Muscle layer of duodenum (tissue), 2 donors: ENCODE results near the gene DCTD.
"Not testable (repeated sequence)": the region's sequence is repeated elsewhere in the genome, so short reads cannot be mapped to it uniquely, and the experiment has no call there.

Experiments
- H3K27ac ChIP-seq: one replicate; pipeline ENCODE4 v1.7.0; 2013; ENCODE audit warnings: mild to moderate bottlenecking, low read length
- H3K27me3 ChIP-seq: one replicate; pipeline ENCODE4 v1.7.0; 2013; ENCODE audit warnings: low read depth, mild to moderate bottlenecking, control low read depth, low read length
- H3K36me3 ChIP-seq, 2 donors: one replicate each; pipeline ENCODE4 v1.7.0; 2013; ENCODE audit warnings: low read length in 2 of 2, control low read depth in 1 of 2, mild to moderate bottlenecking in 1 of 2; ENCODE audit not compliant: insufficient read depth in 2 of 2, control insufficient read depth in 1 of 2
- H3K4me1 ChIP-seq, 2 donors: one replicate each; pipeline ENCODE4 v1.7.0; 2013; ENCODE audit warnings: low read length in 2 of 2, mild to moderate bottlenecking in 2 of 2, control low read depth in 1 of 2, moderate library complexity in 1 of 2; ENCODE audit not compliant: insufficient read depth in 2 of 2, control insufficient read depth in 1 of 2
- H3K4me3 ChIP-seq, 2 donors: one replicate each; pipeline ENCODE4 v1.7.0; 2013; ENCODE audit warnings: low read length in 2 of 2, low read depth in 1 of 2, mild to moderate bottlenecking in 1 of 2
- H3K9me3 ChIP-seq, 2 donors: one replicate each; pipeline ENCODE4 v1.7.0; 2013; ENCODE audit warnings: low read length in 2 of 2, control low read depth in 1 of 2, mild to moderate bottlenecking in 1 of 2; ENCODE audit not compliant: control insufficient read depth in 1 of 2
- donor health status: healthy.

Gene DCTD

DNA sequence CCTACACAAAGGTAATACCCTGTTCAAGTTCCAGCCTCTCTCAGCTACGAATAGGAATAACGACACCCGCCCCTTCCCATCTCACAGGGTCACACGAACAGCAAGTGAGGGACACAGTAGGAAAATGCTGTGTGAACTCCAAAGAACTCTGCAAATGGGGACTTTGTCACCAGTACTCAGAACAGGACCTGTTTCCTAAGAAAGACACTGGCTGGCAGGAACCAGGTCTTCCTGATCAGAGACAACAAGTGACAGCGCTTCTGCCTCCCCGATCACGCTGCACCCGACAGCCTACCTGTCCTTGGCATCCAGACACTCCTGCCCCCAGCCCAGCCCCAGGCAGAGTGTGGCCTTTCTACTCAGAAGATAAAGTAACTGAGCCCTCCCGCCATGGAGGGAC, 14.2 kb downstream of the DCTD start:
- Histone ChIP-seq H3K36me3 (peaks cover 31 to 46% of the 10 kb centered on the region in 2 donors), H3K9me3 (no peaks in the 10 kb centered on the region), H3K4me1 (no peaks in the 10 kb centered on the region), H3K27me3 (no peaks in the 10 kb centered on the region), H3K4me3 (no peak overlapping the region), H3K27ac (no peak overlapping the region)

- Histone ChIP-seq H3K4me1 (no peaks in the 10 kb centered on the region), H3K36me3 (peaks cover 22 to 44% of the 10 kb centered on the region in 2 donors)
Measured at GRCh38 chr4:182901337-182901736, 15.8 kb downstream of the DCTD start.

GRCh38 chr4:182900021-182900420, 17.2 kb downstream of the DCTD start:
- peaks cover 26 to 56% of the 10 kb centered on the region in 2 donors for H3K36me3 ChIP-seq
- H3K4me3 ChIP-seq, H3K27me3 ChIP-seq, H3K9me3 ChIP-seq, H3K4me1 ChIP-seq, H3K27ac ChIP-seq: not testable (repeated sequence)

More at GRCh38 chr4:182901337-182901736, 15.8 kb downstream of the DCTD start:
- no peak overlapping the region for H3K27ac ChIP-seq
- H3K9me3 ChIP-seq: no peaks in the 10 kb centered on the region
- H3K27me3 ChIP-seq: no peaks in the 10 kb centered on the region
- H3K4me3 ChIP-seq: no peak overlapping the region

GRCh38 chr4:182898479-182898799, 18.7 kb downstream of the DCTD start:
- Histone ChIP-seq H3K27me3 (no peaks in the 10 kb centered on the region), H3K4me1 (no peaks in the 10 kb centered on the region), H3K4me3 (no peak overlapping the region), H3K27ac (no peak overlapping the region), H3K36me3 (peaks cover 40 to 64% of the 10 kb centered on the region in 2 donors), H3K9me3 (no peaks in the 10 kb centered on the region)

DNA sequence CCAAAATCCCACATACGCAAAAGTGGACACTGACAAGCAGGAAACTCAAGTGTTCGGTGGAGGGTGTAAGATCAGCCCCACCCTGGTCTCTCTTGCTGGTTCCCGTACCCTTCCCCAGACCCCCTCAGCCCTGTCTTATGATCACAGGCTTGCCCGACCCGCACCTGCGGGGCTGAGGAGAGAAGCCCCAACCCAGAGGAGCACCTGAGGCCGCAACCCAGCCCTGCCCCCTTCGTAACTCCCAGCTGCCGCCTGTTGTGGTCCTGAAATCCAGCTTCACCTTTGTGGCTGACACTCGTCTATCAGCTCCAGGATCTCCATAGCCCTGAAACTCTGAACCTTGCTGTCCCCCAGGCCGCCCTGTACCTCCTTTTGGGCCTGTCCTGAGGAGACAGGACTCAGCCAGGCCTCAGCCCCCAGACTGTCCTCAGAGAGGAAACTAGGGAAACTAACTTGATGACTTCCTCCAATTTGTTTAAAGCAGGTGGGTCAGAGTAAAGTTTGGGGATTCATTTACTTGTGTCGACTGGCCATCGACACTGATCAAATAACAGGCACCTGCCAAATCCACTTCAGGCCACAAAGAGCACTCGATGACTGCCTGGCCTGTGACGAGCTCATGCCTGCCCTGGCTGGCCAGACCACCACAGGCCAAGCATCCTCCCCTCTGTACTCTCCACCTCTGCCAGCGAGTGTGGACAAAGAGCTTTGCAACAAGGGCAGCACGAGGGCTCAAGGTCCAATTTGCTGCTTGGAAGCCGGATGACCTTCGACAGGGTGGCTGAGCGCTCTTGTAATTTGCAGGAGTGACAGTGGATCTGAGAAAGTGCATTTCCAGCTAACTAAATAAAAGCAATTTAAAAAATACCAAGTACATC, 19.3 kb downstream of the DCTD start:
- Histone ChIP-seq H3K4me3 (no peak overlapping the region), H3K4me1 (no peaks in the 10 kb centered on the region), H3K27me3 (no peaks in the 10 kb centered on the region), H3K9me3 (no peaks in the 10 kb centered on the region), H3K36me3 (peaks cover 40 to 64% of the 10 kb centered on the region in 2 donors), H3K27ac (no peak overlapping the region)

- H3K27ac ChIP-seq: no peak overlapping the region
- H3K4me1 ChIP-seq: no peaks in the 10 kb centered on the region
- H3K4me3 ChIP-seq: no peak overlapping the region
- no peaks in the 10 kb centered on the region for H3K27me3 ChIP-seq
- no peaks in the 10 kb centered on the region for H3K9me3 ChIP-seq
- H3K36me3 ChIP-seq: peaks cover 38 to 70% of the 10 kb centered on the region in 2 donors
Measured at GRCh38 chr4:182896421-182896820, 20.8 kb downstream of the DCTD start.

DNA sequence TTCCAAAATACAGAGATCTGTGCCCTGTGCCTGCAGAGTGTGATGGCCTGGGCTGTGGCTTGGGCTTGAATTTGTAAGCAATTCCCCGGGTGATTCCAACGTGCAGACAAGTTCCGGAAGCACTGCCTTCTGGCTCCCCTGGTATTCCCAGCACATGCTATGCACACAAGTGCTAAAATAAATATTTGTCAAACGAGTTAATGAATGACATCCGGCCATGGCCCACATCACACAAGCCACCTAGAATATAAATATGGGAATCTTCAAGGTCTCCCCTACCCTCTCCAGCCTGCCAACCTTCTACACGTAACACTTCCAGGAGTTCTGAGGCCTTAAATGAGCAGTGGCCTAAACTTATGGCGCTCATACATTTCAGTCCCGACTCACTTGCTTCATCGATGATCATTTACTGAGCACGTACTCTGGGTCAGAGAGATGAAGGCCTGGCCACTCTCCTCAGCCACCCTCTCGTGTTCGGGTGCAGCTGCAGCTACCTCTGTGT, 21.3 kb downstream of the DCTD start:
- peaks cover 40 to 70% of the 10 kb centered on the region in 2 donors for H3K36me3 ChIP-seq
- H3K27ac ChIP-seq: no peak overlapping the region
- H3K9me3 ChIP-seq: no peaks in the 10 kb centered on the region
- H3K27me3 ChIP-seq: no peaks in the 10 kb centered on the region
- H3K4me1 ChIP-seq: no peaks in the 10 kb centered on the region
- H3K4me3 ChIP-seq: no peak overlapping the region

DNA sequence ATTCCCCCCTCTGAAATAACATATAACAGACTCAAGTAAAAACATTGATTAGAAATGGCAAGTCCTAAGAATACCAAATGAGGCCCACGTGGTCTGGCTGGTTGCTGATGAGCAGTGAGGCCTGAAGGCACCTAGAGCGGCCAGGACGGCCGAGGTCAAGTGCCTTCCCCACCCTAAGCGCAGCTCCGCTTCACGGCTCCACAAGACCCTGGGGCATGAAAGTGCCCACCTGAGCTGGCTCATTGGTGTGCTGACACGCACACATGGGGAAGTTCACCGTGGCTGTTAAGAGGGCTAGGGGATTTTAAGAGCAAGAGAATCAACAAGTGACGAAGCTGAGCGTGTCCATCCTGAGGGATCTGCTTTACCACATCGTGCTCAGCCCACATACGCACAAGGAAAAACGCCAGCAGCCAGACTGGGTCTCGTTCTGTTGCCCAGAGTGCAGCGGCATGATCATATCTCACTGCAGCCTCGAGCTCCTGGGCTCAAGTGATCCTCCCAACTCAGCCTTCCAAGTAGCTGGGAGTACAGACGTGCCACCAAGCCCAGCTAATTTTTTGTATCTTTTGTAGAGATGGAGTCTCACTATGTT, 22.4 kb downstream of the DCTD start:
- no peaks in the 10 kb centered on the region for H3K27me3 ChIP-seq
- H3K9me3 ChIP-seq: no peaks in the 10 kb centered on the region
- no peaks in the 10 kb centered on the region for H3K4me1 ChIP-seq
- peaks cover 48 to 73% of the 10 kb centered on the region in 2 donors for H3K36me3 ChIP-seq
- H3K27ac ChIP-seq: no peak overlapping the region
- H3K4me3 ChIP-seq: no peak overlapping the region

DNA sequence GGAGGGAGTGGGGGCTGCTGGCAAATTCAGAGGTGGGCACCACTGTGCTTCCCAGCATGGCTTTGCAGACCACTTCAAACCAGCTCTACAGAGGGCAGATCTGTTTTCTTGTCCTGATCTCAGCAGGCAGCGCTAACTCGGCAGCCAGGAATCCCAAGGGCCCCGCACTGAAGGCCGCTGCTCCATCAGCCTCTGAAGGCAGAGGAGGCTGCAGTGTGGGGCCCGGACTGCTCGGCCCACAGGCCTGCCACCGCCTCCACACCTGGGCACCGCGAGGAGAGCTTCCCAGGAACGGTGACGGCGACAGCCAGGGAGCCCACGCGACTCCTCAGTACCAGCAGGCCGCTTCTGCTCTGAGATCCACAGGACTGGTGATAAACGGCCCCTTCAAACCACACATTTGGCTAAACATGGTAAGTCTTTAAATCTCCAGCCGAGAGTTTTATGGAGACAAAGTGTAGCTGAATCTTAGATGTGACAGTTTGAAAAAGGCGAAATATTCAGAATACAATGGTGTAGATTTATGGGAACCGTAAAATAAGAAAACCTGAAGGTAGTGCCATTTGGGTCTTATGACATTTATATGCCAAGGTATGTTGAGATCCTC, 23.6 kb downstream of the DCTD start:
- H3K9me3 ChIP-seq: no peaks in the 10 kb centered on the region
- peaks cover 59 to 79% of the 10 kb centered on the region in 2 donors for H3K36me3 ChIP-seq

GRCh38 chr4:182893047-182893446, 24.1 kb downstream of the DCTD start:
- no peaks in the 10 kb centered on the region for H3K27me3 ChIP-seq
- H3K4me3 ChIP-seq: no peak overlapping the region
- no peaks in the 10 kb centered on the region for H3K9me3 ChIP-seq
- no peaks in the 10 kb centered on the region for H3K4me1 ChIP-seq
- H3K27ac ChIP-seq: no peak overlapping the region
- peaks cover 62 to 79% of the 10 kb centered on the region in 2 donors for H3K36me3 ChIP-seq

More for the DNA sequence above, 23.6 kb downstream of the DCTD start:
- Histone ChIP-seq H3K27me3 (no peaks in the 10 kb centered on the region), H3K4me1 (no peaks in the 10 kb centered on the region), H3K27ac (no peak overlapping the region), H3K4me3 (no peak overlapping the region)

DNA sequence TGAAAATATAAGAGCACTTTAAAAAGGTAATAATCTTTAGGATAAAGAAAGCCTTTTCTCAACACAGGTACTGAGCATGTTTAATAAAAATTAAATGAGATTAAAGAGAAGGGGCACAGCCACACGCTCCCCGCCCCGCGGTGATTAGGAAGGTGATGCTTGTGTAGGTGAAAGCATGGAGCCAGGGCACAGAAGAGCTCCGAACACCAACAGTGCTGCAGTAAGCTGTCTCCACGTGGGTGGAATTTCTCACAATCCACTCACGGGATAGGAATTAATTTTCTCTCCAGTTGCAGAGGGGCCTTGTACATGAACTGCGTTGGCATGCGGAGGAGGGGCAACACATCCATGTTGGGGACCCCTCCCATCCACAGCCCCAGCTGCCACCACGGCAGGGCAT, 27.0 kb downstream of the DCTD start:
- peaks cover 56 to 61% of the 10 kb centered on the region in 2 donors for H3K36me3 ChIP-seq
- H3K27me3 ChIP-seq: no peaks in the 10 kb centered on the region
- no peak overlapping the region for H3K27ac ChIP-seq
- H3K4me1 ChIP-seq: peaks cover 0 to 10% of the 10 kb centered on the region in 2 donors
- peaks cover 0 to 4% of the 10 kb centered on the region in 2 donors for H3K9me3 ChIP-seq
- no peak overlapping the region for H3K4me3 ChIP-seq
